ENCODE results near the gene ROR2.

GRCh38 chr9:91623004-91623403 lies 327.0 kb downstream of the ROR2 start:
- TF ChIP-seq CTCF (IDR thresholded peaks at IDR 0.05) = no peak
- TF ChIP-seq POLR2A (IDR thresholded peaks at IDR 0.05) = no peak

Measured in Peyer's patch (tissue), 4 donors.